IPS-20b (cell line): ENCODE data around the gene UGT3A2.

Source experiments
- H3K27ac ChIP-seq: one replicate; pipeline ENCODE4 v1.5.1; 2013; ENCODE audit warnings: low read length
- H3K27me3 ChIP-seq: 2 replicates; pipeline ENCODE4 v1.6.1; 2013; ENCODE audit warnings: mild to moderate bottlenecking, low read length, inconsistent platforms; ENCODE audit not compliant: insufficient read depth
- H3K36me3 ChIP-seq: 2 replicates; pipeline ENCODE4 v1.6.1; 2013; ENCODE audit warnings: low read depth, mild to moderate bottlenecking, inconsistent platforms, low read length, moderate library complexity; ENCODE audit not compliant: insufficient read depth
- H3K4me1 ChIP-seq: 2 replicates; pipeline ENCODE4 v1.6.1; 2013; ENCODE audit warnings: mild to moderate bottlenecking, control low read depth, inconsistent platforms, low read length, moderate library complexity; ENCODE audit not compliant: insufficient read depth
- H3K4me3 ChIP-seq: 2 replicates; pipeline ENCODE4 v1.5.1; 2013; ENCODE audit warnings: mild to moderate bottlenecking, low read length, inconsistent platforms
- H3K9ac ChIP-seq: 2 replicates; pipeline ENCODE4 v1.6.1; 2013; ENCODE audit warnings: low read depth, mild to moderate bottlenecking, inconsistent platforms, low read length, moderate library complexity
- H3K9me3 ChIP-seq: 2 replicates; pipeline ENCODE4 v1.6.1; 2013; ENCODE audit warnings: mild to moderate bottlenecking, low read depth, low read length, inconsistent platforms; ENCODE audit not compliant: insufficient read depth

The UGT3A2 gene

DNA sequence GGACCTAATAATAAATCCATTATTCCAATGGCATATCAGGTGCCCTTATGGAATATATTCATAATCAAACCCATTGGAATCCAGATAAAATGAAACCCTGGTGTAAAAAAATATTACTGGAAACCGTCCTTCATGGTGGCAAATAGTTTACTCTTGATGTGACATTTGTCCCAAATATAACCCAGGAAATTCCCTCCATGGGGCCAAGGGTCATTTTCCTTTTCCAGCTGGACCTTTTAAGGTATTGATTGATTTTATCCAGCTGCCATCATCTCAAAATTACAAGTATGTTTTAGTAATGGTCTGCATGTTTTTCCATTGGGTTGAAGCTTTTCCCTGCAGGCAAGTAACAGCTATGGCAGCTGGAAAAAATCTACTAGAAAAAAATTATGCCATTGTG lies 67.1 kb downstream of the UGT3A2 start:
- Histone ChIP-seq H3K9ac (no peak overlapping the region), H3K4me3 (no peak overlapping the region), H3K27me3 (no peaks in the 10 kb centered on the region), H3K9me3 (no peaks in the 10 kb centered on the region), H3K36me3 (no peaks in the 10 kb centered on the region), H3K27ac (no peak overlapping the region), H3K4me1 (no peaks in the 10 kb centered on the region)

- Histone ChIP-seq H3K4me3 (no peak overlapping the region), H3K9ac (no peak overlapping the region), H3K9me3 (no peaks in the 10 kb centered on the region), H3K36me3 (no peaks in the 10 kb centered on the region), H3K4me1 (no peaks in the 10 kb centered on the region), H3K27me3 (peaks cover 5% of the 10 kb centered on the region), H3K27ac (no peak overlapping the region)
Observed at GRCh38 chr5:35996076-35996475, 70.6 kb downstream of the UGT3A2 start.

- H3K4me1 ChIP-seq: no peaks in the 10 kb centered on the region; the same call in 1 of the 2 replicates
- H3K36me3 ChIP-seq: no peaks in the 10 kb centered on the region
- peaks cover 32% of the 10 kb centered on the region for H3K27me3 ChIP-seq
- H3K9ac ChIP-seq: peak within 1 kb of the TSS; percentile 63
- H3K9me3 ChIP-seq: no peaks in the 10 kb centered on the region
- peak within 1 kb of the TSS; percentile 76 for H3K4me3 ChIP-seq
- H3K27ac ChIP-seq: no peak within 1 kb of the TSS
Observed at GRCh38 chr5:35990941-35991611, 75.6 kb downstream of the UGT3A2 start, which contains the start of gene UGT3A1. Gene UGT3A1 (minus strand): TSS chr5:35991390. CDS start chr5:35991240, 150 bp downstream.

DNA sequence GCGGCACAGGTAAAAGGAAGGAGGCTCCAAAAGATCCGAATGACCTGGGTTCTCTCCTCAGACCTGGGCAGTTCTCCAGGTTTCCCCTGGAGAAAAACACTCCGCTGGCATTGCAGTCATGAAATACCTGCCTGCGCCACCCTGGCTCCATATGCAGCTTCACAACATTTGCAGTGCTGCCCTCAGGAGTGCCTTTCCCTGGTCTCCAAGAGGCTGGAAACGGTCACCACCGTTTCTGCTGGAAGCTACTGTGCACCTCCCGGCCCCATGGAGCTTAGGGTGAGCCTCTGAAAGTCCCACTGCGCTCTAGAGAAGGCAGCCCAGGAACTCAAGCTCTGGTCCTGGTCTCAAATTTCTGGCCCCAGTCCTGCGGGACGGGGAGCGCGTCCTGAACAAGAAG lies 76.2 kb downstream of the UGT3A2 start:
- peaks cover 32% of the 10 kb centered on the region for H3K27me3 ChIP-seq
- H3K36me3 ChIP-seq: no peaks in the 10 kb centered on the region
- no peak overlapping the region for H3K27ac ChIP-seq

GRCh38 chr5:35988529-35988928 lies 78.2 kb downstream of the UGT3A2 start:
- no peak overlapping the region for H3K4me3 ChIP-seq
- no peak overlapping the region for H3K27ac ChIP-seq
- no peaks in the 10 kb centered on the region for H3K36me3 ChIP-seq
- H3K4me1 ChIP-seq: no peaks in the 10 kb centered on the region; the same call in 1 of the 2 replicates
- H3K9me3 ChIP-seq: no peaks in the 10 kb centered on the region
- no peak overlapping the region for H3K9ac ChIP-seq
- peaks cover 32% of the 10 kb centered on the region for H3K27me3 ChIP-seq

More for the DNA sequence above, 76.2 kb downstream of the UGT3A2 start:
- Histone ChIP-seq H3K9ac (peak overlapping the region; percentile 63), H3K4me3 (peak overlapping the region; percentile 76), H3K4me1 (no peaks in the 10 kb centered on the region; the same call in 1 of the 2 replicates), H3K9me3 (no peaks in the 10 kb centered on the region)

DNA sequence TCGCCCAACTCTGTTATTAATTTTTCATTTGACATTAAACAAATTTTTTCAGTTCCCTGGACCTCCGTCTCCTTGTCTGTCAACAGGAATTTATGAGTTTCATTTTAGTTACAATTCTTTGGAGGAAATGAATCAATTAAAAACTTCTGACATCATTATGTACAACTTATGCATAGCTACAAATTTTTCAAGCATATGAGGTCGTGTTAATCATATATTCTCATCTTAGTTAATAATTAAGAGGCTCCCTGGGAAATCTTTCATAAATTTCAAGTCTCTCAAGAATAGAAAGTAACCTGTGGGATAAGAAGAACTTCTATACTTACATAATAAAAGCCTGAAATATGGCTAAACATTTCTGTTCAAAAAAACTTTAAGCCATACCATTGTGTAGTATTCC lies 78.9 kb downstream of the UGT3A2 start:
- Histone ChIP-seq H3K4me1 (no peaks in the 10 kb centered on the region; the same call in 1 of the 2 replicates), H3K27me3 (peaks cover 32% of the 10 kb centered on the region), H3K36me3 (no peaks in the 10 kb centered on the region), H3K4me3 (no peak overlapping the region), H3K9me3 (peaks cover 7% of the 10 kb centered on the region; the same call in 1 of the 2 replicates), H3K9ac (no peak overlapping the region), H3K27ac (no peak overlapping the region)
